H1 (cell line): Measurements from ENCODE around the gene IRGC. TPM values are rescaled to one million over a fixed set of nuclear protein-coding genes. Genes with fewer than 3 reads are reported as not detected.

Source experiments
- CTCF ChIA-PET: fragments of 300-600 bp; sonication (Branson Sonifier 250); formaldehyde crosslinking; loops from one replicate; lab custom pipeline; 2021; ENCODE audit not compliant: partially characterized antibody; lab: Charles Lee
- POLR2A ChIA-PET: fragments of 300-600 bp; sonication (Branson Sonifier 250); formaldehyde crosslinking; loops from one replicate; lab custom pipeline; 2021; ENCODE audit warnings: inconsistent platforms; ENCODE audit not compliant: partially characterized antibody; lab: Charles Lee
- DNase-seq, 2 experiments: peaks; one replicate each; pipeline versions ENCODE4 v3.0.0 to v3.0.0-alpha.2; 2010 to 2022; ENCODE audit warnings: low spot score in 2 of 2, low read depth in 1 of 2, mixed read lengths in 1 of 2
- FAIRE-seq: peaks from 2 replicates; lab custom pipeline; 2011; peaks lifted over from hg19 to GRCh38; lab: Jason Lieb, UNC
- H2AFZ ChIP-seq: 2 replicates; pipeline ENCODE4 v1.8.1; 2012; ENCODE audit warnings: low read length, inconsistent platforms
- H2AK5ac ChIP-seq: 2 replicates; pipeline ENCODE4 v1.6.1; 2013; ENCODE audit warnings: low read depth, low read length
- H2BK120ac ChIP-seq: replicated peaks from 2 replicates; pipeline ENCODE3; 2013; ENCODE audit warnings: low read depth, low read length, inconsistent platforms
- H2BK12ac ChIP-seq: 2 replicates; pipeline ENCODE4 v1.6.1; 2013; ENCODE audit warnings: low read depth, low read length
- H2BK15ac ChIP-seq: 2 replicates; pipeline ENCODE4 v1.6.1; 2013; ENCODE audit warnings: low read length
- H2BK20ac ChIP-seq: 2 replicates; pipeline ENCODE4 v1.6.1; 2013; ENCODE audit warnings: low read length
- H2BK5ac ChIP-seq: 2 replicates; pipeline ENCODE4 v1.6.1; 2013; ENCODE audit warnings: low read depth, low read length
- H3K14ac ChIP-seq: 2 replicates; pipeline ENCODE4 v1.6.1; 2013; ENCODE audit warnings: inconsistent platforms; ENCODE audit not compliant: insufficient read length
- H3K18ac ChIP-seq: 2 replicates; pipeline ENCODE4 v1.6.1; 2013; ENCODE audit warnings: low read length; ENCODE audit errors: extremely low read depth
- H3K23ac ChIP-seq: 2 replicates; pipeline ENCODE4 v1.6.1; 2013; ENCODE audit warnings: inconsistent platforms; ENCODE audit not compliant: insufficient read length
- H3K23me2 ChIP-seq: 2 replicates; pipeline ENCODE4 v1.6.1; 2013; ENCODE audit warnings: low read depth, low read length
- H3K27ac ChIP-seq: 2 replicates; pipeline ENCODE4 v1.6.1; 2011; ENCODE audit warnings: low read depth, low read length, inconsistent platforms
- H3K27me3 ChIP-seq, 4 experiments: replicated peaks in 1 of 4; 1 replicate in 1 of 4; 2 replicates in 3 of 4; pipeline versions ENCODE4 v1.6.1 to v1.8.1; 2011 to 2013; ENCODE audit warnings: low read length in 3 of 4, mild to moderate bottlenecking in 3 of 4, inconsistent platforms in 2 of 4, mixed read lengths in 2 of 4, moderate library complexity in 1 of 4; ENCODE audit not compliant: control insufficient read depth in 3 of 4, insufficient read depth in 3 of 4; ENCODE audit errors: extremely low read depth in 1 of 4
- H3K36me3 ChIP-seq, 4 experiments: 2 replicates each; pipeline versions ENCODE4 v1.6.1 to v1.8.1; 2011 to 2013; ENCODE audit warnings: mild to moderate bottlenecking in 4 of 4, low read length in 3 of 4, moderate library complexity in 2 of 4, control low read depth in 1 of 4, inconsistent platforms in 1 of 4; ENCODE audit not compliant: insufficient read depth in 4 of 4, control insufficient read depth in 2 of 4
- H3K4ac ChIP-seq: replicated peaks from 2 replicates; pipeline ENCODE3; 2013; ENCODE audit warnings: low read length, low read depth, mixed read lengths, inconsistent platforms; ENCODE audit not compliant: insufficient read length
- H3K4me1 ChIP-seq, 4 experiments: replicated peaks in 1 of 4; 1 replicate in 1 of 4; 2 replicates in 3 of 4; pipeline versions ENCODE4 v1.6.1 to v1.8.1; 2011 to 2013; ENCODE audit warnings: low read length in 3 of 4, inconsistent platforms in 2 of 4, mixed read lengths in 1 of 4; ENCODE audit not compliant: insufficient read depth in 4 of 4, control insufficient read depth in 3 of 4
- H3K4me2 ChIP-seq, 2 experiments: 2 replicates each; pipeline versions ENCODE4 v1.6.1 to v1.8.1; 2011 to 2013; ENCODE audit warnings: low read depth in 2 of 2, low read length in 2 of 2, control low read depth in 1 of 2, inconsistent platforms in 1 of 2, mild to moderate bottlenecking in 1 of 2; ENCODE audit not compliant: insufficient read depth in 1 of 2
- H3K4me3 ChIP-seq, 4 experiments: fragments of 200-600, 300-600 bp in 1 of 4; sonication (generic), shearing (Covaris generic), sonication (Bioruptor Twin) in 1 of 4; 2 replicates each; pipeline versions ENCODE4 v1.5.1 to v1.8.1; 2011 to 2016; ENCODE audit warnings: low read length in 4 of 4, low read depth in 3 of 4, control low read depth in 2 of 4, inconsistent platforms in 2 of 4, mild to moderate bottlenecking in 2 of 4, mixed read lengths in 1 of 4, moderate library complexity in 1 of 4; ENCODE audit not compliant: insufficient read depth in 2 of 4; ENCODE audit errors: extremely low read depth in 1 of 4
- H3K56ac ChIP-seq: replicated peaks from 2 replicates; pipeline ENCODE3; 2013; ENCODE audit warnings: low read depth, mild to moderate bottlenecking, mixed read lengths, low read length, inconsistent platforms; ENCODE audit not compliant: insufficient read length
- H3K79me1 ChIP-seq: 2 replicates; pipeline ENCODE4 v1.6.1; 2013; ENCODE audit warnings: low read depth, low read length, control low read depth
- H3K79me2 ChIP-seq, 2 experiments: 2 replicates each; pipeline versions ENCODE4 v1.6.1 to v1.8.1; 2012 to 2013; ENCODE audit warnings: low read length in 2 of 2, mild to moderate bottlenecking in 2 of 2, inconsistent platforms in 1 of 2; ENCODE audit not compliant: insufficient read depth in 2 of 2, control insufficient read depth in 1 of 2
- H3K9ac ChIP-seq, 4 experiments: replicated peaks in 1 of 4; 1 replicate in 1 of 4; 2 replicates in 3 of 4; pipeline versions ENCODE4 v1.6.1 to v1.8.1; 2011 to 2013; ENCODE audit warnings: low read depth in 3 of 4, low read length in 3 of 4, control low read depth in 2 of 4, mild to moderate bottlenecking in 2 of 4, moderate library complexity in 2 of 4, inconsistent platforms in 1 of 4; ENCODE audit errors: extremely low read depth in 1 of 4
- H3K9me3 ChIP-seq, 2 experiments: 2 replicates each; pipeline versions ENCODE4 v1.6.1 to v1.8.1; 2012 to 2013; ENCODE audit warnings: mild to moderate bottlenecking in 2 of 2, moderate library complexity in 2 of 2, control low read depth in 1 of 2, inconsistent platforms in 1 of 2, low read depth in 1 of 2, low read length in 1 of 2, mixed read lengths in 1 of 2; ENCODE audit not compliant: insufficient read depth in 2 of 2
- H4K20me1 ChIP-seq, 2 experiments: replicated peaks in 1 of 2; 2 replicates each; pipeline versions ENCODE3 to v1.8.1; 2011 to 2013; ENCODE audit warnings: inconsistent platforms in 2 of 2, low read length in 2 of 2, mild to moderate bottlenecking in 1 of 2; ENCODE audit not compliant: insufficient read depth in 2 of 2, control insufficient read depth in 1 of 2
- H4K5ac ChIP-seq: 2 replicates; pipeline ENCODE4 v1.6.1; 2013; ENCODE audit warnings: low read length, low read depth, mixed read lengths, inconsistent platforms; ENCODE audit not compliant: insufficient read length
- H4K8ac ChIP-seq: 2 replicates; pipeline ENCODE4 v1.8.0; 2013; ENCODE audit warnings: mild to moderate bottlenecking, moderate library complexity, low read length, inconsistent platforms; ENCODE audit not compliant: insufficient read depth; ENCODE audit errors: extremely low read depth
- H4K91ac ChIP-seq: replicated peaks from 2 replicates; pipeline ENCODE3; 2013; ENCODE audit warnings: low read length, mixed read lengths, inconsistent platforms; ENCODE audit not compliant: insufficient read length
- EGR1 ChIP-seq: IDR thresholded peaks from 2 replicates; pipeline ENCODE4 v1.6.1; 2011; ENCODE audit warnings: low read depth, low read length, borderline replicate concordance
- WGBS, 2 experiments: shearing (Covaris generic) in 1 of 2; methylation state at CpG; one replicate each; pipeline versions ENCODE4 v1.1.6 to v1.1.7; 2013 to 2015; ENCODE audit warnings: low lambda C conversion rate in 2 of 2, mixed read lengths in 2 of 2, inconsistent platforms in 1 of 2, low coverage in 1 of 2, missing lambda C conversion rate in 1 of 2; ENCODE audit not compliant: insufficient replicate concordance in 2 of 2, insufficient coverage in 1 of 2, insufficient read length in 1 of 2; ENCODE audit errors: extremely low coverage in 1 of 2, missing lambda C conversion rate in 1 of 2; 5-methylcytosine and 5-hydroxymethylcytosine counted together
- polyA plus RNA-seq, 7 experiments: library from polyadenylated mRNA; depleted of rRNA in 3 of 7; stranded (reverse) in 5 of 7; unstranded in 2 of 7; fragments of >200 nt in 5 of 7; fragments of 200-250 nt in 2 of 7; gene quantifications; 1 replicate in 5 of 7; 2 replicates in 1 of 7; 4 replicates in 1 of 7; pipeline versions ENCODE4 v1.2.1 to v1.2.3, GENCODE V29; 2011 to 2013; ENCODE audit warnings: missing spikeins in 2 of 7, mixed read lengths in 2 of 7
- total RNA-seq: library from RNA; stranded (reverse); fragmentation: NEBNext Ultra II Directional; extraction: Animal tissue kit (Norgen Biotek cat#: 25700); gene quantifications from 2 replicates; pipeline ENCODE4 v1.2.1, GENCODE V29; 2021

IRGC gene
- total and polyA plus RNA-seq, 2 of the 8 experiments (the other 6 are each of a cell fraction or from before 2014, with no cell fraction given) = not detected

- H3K9ac ChIP-seq = no peak overlapping the region
- H3K27me3 ChIP-seq = no peaks in the 10 kb centered on the region
- H3K79me1 ChIP-seq = no peaks in the 10 kb centered on the region
- no peak overlapping the region for H2BK120ac ChIP-seq
- no peak overlapping the region for H3K18ac ChIP-seq
- no peaks in the 10 kb centered on the region for H3K9me3 ChIP-seq
- H2AK5ac ChIP-seq = no peak overlapping the region
- H4K5ac ChIP-seq = no peak overlapping the region
- H2BK20ac ChIP-seq = no peak overlapping the region
- H3K79me2 ChIP-seq = no peaks in the 10 kb centered on the region
- H2BK5ac ChIP-seq = no peak overlapping the region
- H2AFZ ChIP-seq = no peak overlapping the region
- no peak overlapping the region for H3K4me3 ChIP-seq
- H3K23ac ChIP-seq = no peak overlapping the region
- H4K91ac ChIP-seq = no peak overlapping the region
- H2BK12ac ChIP-seq = no peak overlapping the region
- H4K8ac ChIP-seq = no peak overlapping the region
- H3K27ac ChIP-seq = no peak overlapping the region
- H3K56ac ChIP-seq = no peak overlapping the region
- POLR2A ChIA-PET = interaction anchor here (1.2 kb wide), 1 partner anchor 9 kb away, joined by 3 read pairs; no protein-coding TSS in a partner anchor
- H3K23me2 ChIP-seq = no peaks in the 10 kb centered on the region
- 93% methylated on average over 1 of the region's 1 CpG; no CpG with 5 or more reads in 1 of the 2 experiments for WGBS, 2 experiments
- H3K4me1 ChIP-seq = peaks cover 0 to 2% (median 0%) of the 10 kb centered on the region in 4 experiments; a peak in 2 of 7 replicates
- no peak overlapping the region for H3K4ac ChIP-seq
- H3K14ac ChIP-seq = no peak overlapping the region
- H3K4me2 ChIP-seq = no peak overlapping the region
- CTCF ChIA-PET = interaction anchor here (0.9 to 1.1 kb wide), 2 partner anchors 42 to 82 kb away, joined by 3 to 4 read pairs; no protein-coding TSS in a partner anchor
- DNase-seq = no peak
- no peaks in the 10 kb centered on the region for H3K36me3 ChIP-seq
- no peak for TF ChIP-seq EGR1
- no peak overlapping the region for H2BK15ac ChIP-seq
- H4K20me1 ChIP-seq = no peaks in the 10 kb centered on the region
- FAIRE-seq = no peak
Measured at GRCh38 chr19:43684326-43684725, 31.6 kb upstream of the IRGC start.
